Raji (cell line): ENCODE data around the gene MARK2.

Source experiments
- POLR2A ChIP-seq: IDR thresholded peaks from 2 replicates; pipeline ENCODE4 v1.6.1; 2011; ENCODE audit warnings: low read depth, low read length, control low read depth; ENCODE audit not compliant: insufficient read depth

Gene MARK2

DNA sequence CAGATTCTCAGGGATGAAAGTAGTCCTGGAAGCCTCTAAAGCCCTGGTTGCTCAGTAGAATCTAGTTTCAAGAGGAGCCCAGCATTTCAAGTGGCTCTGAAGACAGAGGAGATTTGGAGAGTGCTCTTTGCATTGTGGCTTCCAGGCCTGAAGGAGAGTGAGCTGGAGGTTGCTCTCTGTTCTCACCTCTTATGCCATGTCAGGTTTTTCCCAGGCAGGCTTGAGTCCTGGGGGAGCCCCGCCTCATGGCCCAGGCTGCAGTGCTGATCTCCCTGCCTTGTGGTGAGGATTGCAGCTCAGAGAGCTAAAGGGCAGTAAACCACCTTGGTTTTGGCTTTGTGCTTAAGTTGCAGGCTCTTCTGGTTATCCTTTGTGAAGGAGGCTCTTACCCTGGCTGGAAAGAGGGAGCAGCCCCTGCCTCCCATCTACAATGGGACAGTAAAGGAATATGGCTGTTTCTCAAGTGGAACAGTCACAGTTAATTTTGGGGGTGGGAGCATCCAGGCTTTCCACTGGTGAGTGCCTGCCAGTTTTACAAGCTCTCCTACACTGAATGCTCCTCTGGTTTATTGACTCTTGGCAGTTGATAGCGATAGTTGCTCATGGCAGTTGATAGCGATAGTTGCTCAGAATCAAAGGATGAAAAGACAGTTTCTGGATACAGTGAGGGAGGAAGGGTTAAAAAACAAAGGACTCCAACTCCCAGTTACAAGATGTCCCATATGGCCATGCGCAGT is 45.5 kb downstream of the MARK2 start:
- no peak for TF ChIP-seq POLR2A

DNA sequence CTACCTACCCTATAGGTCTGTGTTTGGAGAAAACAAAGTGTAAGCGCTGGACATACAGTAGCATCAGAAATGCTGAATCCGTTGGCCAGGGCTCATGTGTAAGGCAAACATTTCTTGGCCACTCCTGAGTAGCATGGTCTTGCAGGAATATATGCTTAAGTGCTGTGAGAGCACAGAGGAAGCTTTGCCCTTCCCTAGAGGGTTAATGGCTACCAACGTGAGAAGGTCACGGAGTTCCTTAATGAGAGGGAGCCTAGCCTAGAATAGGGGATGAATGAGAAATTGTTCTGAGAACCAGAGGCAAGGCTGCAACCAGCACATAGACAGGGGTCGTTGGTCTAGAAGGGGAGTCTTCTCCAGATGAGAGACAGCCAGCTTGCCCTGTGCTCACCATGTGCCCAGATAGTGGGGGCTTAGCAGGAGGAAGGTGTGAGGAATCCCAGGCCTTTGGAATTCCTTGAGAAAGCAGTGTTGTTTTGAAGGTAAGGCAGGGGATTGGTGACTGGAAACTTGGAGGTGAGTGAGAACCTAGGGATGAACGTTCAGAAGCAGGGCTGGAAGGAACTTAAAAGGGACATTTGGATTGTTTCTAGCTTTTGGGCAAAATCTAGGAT is 48.6 kb downstream of the MARK2 start:
- TF ChIP-seq POLR2A: no peak

DNA sequence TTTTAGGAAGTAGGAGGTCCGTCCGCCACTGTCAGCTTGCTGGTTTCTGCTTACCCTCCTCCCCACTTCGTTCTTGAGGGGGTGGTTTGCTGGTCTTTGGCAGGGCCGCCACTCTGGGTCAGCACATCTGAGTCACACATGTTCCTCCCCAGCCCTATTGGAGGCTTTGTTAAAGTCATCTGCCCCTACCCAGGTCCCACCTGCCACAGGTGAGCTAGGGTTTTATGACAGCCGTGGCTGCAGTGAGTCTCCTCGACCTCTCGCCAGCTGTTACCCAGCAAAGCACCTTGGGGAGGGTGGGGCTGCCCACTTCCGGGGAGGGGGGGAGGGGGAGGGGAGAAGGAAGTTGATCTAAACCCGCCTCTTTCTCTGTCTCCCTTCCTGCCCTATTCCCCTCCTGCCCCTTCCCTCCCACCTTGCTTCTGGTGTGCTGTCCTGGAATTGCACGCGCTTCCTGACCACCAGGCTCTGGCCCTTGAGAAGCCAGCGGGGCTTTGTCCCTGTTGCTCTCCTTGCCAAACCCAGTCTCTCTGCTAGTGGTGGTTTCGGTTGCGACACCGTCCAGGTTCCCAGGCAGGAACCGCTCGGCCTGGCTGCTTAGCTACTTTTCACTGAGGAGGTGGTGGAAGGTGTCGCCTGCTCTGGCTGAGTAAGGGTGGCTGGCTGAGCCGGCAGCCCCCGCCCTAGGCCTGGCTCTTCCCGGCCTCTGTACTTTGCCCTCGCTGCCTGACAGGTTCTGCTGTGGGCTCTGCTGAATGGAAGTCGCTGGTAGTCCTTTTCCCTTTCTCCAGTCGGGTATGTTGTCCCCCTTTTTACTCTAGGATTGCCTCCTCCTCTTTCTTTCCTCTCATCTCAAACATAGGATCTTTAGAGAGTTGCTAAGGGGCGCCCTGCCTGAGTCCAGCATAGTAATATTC is 49.5 kb downstream of the MARK2 start:
- TF ChIP-seq POLR2A: no peak

DNA sequence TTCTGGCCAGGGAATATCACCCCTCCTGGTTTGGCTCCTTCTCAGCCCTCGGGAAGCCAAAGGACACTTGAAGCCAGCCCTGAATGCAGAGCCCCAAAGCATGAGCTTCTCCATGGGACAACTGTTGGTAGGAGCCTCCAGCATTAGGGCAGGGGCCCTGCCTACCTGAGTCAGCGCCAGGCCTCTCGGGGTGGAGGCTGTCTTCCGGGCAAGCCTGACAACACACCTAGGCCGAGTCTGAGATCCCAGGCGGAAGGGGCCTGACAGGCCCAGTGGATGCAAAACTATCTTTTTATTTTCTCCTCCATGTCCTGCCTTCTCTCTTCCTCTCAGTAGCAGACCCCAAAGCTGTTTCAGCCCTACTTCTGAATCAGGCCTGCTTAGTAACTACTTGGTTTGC is 50.4 kb downstream of the MARK2 start:
- TF ChIP-seq POLR2A: no peak

DNA sequence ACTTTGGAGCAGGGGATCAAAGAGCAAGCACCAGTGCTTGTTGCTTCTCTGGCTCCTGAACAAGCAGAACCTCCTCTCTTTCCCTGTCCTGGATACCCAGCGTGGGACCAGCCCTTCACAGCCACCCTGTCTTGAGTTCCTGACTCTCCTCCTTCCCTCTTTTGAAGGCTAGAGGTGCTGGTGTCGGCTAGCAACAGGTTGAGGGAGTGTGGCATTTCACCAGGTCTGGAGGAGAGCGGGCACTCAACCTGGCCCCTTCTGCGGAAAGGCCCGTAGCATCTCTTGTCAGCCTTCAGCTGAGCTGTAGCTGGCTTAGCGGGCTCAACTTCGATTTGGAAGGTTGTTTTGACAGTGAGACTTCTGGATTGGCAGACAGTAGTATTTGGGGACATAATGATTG is 51.5 kb downstream of the MARK2 start:
- TF ChIP-seq POLR2A: no peak

DNA sequence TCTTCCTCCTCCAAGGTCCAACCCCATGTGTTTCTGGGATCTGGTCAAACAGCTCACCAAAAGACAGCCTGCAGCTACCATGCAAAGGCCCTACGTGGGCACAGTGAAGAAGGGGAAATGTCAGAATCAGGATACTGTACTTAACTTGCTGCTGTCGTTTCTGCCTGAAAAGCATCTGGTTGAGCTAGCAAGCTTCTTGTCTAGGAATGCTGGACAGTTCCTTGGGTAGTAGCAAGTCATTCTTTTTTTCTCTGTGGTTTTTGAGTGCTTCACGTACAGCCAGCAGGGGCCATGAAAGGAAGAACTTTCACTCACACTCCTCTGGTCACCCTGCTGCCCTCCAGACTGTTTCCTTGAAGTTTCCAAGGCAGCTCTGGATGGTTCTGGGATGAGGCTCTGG is 53.3 kb downstream of the MARK2 start:
- TF ChIP-seq POLR2A: no peak

DNA sequence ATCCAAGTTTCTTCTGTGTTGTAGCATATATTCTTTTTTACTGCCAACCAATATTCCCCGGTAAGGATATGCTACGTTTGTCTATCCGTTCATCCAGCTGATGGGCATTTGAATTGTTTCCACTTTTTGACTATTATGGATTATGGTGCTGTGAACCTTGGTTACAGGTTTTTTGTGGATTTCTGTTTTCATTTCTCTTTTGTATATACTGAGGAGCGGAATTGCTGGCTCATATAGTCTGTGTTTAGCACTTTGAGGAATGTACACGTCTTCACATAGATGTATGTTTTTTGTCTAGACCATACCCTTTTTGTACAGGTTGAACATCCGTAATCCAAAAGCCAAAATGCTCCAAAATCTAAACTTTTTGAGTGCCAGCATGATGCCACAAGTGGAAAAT is 54.4 kb downstream of the MARK2 start:
- no peak for TF ChIP-seq POLR2A

DNA sequence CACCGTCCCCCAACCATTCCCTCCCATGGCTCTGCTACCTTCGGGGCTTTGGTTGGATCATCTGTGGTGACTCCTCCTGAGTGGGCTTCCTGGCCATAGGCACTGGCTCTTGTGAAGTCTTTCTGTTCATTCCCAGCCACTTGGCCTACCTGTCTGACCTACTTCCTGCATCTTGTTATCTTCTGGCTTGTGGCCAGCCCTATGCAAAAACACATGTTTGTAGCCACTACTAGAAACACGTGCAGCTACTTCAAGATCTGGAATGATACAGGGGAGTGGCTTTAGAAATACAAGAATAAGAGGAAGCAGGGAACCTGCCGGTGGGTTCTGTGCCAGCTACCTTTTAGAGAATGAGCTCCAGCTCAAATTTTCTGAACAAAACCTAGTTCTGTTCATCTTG is 57.2 kb downstream of the MARK2 start:
- no peak for TF ChIP-seq POLR2A

DNA sequence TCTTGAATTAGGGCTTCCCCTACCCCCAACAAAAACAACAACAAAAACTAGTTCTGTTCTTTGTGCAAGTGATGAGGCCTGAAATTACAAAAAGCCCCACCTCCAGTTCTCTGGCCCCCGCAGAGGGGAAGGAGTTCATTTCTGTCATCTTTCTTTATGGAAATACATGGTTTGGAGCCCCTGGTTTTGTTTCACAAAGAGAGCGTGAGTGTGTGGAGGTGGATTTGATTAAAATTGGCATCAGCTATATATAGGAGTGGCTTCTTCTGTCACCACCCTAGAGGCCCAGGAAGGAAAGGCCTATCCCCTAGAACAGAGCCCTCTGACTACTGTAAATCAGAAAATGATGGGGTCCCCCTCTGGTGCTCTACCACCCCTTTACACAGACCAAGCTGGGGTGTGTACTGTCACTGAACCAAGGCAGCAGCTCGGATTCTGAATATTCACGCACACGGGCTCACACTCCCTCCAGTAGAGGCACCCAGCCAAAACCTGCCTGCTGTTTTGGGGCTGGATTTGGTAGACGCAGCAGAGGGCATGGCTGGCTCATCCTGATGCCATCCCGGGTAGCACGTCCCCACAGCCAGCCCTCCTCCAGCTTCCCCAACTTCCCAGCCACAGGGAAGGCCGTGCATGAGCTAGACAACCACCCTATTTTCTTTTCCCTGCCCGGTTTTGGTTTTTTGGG is 58.7 kb downstream of the MARK2 start:
- no peak for TF ChIP-seq POLR2A

DNA sequence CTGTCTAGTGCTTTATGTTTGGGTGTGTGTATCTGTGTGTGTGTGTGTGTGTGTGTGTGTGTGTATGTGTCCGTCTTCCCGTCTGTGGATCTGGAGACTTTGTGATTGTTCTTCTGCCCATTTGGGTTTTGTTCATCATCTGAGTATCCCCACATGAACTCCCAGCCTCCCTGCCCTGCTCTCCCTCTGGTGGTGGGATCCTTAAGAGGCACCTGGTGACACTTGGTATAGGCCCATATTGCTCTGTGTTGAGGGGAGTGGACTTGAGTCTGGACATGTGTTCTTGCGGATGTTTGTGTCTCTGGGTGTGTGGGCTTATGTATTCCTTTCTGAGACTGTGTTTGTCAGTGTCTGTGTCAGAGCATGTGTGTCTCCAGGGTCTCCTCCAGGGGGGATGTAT is 62.8 kb downstream of the MARK2 start:
- TF ChIP-seq POLR2A: no peak

DNA sequence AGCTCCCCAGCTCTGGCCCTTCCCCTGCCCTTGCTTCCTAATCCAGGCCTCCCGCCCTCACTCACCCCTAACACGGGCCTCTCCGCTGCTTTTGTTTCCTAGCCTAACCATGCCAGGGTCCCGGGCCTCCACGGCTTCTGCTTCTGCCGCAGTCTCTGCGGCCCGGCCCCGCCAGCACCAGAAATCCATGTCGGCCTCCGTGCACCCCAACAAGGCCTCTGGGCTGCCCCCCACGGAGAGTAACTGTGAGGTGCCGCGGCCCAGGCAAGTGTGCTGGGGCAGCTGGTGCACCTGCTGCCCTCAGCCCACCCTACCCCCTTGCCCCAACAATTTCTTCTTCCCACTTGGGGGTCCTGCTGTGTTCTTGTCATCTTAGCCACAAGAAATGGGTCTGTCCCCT is 65.0 kb downstream of the MARK2 start:
- TF ChIP-seq POLR2A: no peak

DNA sequence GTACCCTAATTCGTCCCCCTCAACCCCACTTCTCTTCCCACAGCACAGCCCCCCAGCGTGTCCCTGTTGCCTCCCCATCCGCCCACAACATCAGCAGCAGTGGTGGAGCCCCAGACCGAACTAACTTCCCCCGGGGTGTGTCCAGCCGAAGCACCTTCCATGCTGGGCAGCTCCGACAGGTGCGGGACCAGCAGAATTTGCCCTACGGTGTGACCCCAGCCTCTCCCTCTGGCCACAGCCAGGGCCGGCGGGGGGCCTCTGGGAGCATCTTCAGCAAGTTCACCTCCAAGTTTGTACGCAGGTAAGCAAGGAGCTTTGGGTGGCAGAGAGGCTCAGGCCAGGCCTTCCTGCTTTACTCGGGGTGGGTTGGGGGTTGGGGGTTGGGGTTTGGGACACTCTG is 65.8 kb downstream of the MARK2 start:
- TF ChIP-seq POLR2A: no peak

DNA sequence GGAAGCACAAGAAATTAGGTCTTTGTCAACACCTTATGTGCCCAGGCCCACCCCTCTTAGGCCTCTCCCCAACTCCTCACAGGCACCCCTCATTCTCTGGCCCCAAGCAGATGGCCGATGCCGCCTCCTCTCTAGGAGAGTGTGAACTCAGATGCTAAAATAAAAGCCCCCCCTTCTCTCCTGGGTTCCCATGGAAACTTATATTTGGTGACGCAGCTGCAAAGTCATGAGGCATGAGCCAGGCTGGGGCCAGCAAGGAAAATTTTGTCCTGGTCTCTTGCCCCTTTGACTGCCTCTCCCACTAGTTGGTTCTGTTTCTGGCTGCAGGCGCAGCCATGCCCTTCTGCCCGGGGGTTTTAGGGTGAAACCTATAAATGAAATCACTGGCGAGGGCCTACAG is 66.3 kb downstream of the MARK2 start:
- no peak for TF ChIP-seq POLR2A

DNA sequence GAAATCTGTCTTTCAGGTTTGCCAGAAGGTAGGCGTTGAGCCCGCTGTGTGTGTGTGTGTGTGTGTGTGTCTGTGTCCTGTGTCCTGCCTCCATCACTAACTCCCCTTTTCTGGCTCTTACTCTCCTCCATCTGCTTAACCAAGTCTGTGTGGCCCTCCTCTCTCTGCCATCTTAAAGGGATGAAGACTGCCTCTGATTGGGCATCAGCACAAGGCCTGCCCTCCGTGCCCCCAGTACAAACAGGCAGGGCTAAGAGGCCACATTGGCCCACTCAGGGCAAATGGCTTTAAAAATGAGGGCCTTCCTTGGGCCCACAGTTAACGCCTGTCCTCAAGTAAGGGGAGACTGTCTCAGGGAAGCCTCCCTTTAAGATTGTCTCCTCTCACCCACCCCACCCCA is 67.2 kb downstream of the MARK2 start:
- no peak for TF ChIP-seq POLR2A

DNA sequence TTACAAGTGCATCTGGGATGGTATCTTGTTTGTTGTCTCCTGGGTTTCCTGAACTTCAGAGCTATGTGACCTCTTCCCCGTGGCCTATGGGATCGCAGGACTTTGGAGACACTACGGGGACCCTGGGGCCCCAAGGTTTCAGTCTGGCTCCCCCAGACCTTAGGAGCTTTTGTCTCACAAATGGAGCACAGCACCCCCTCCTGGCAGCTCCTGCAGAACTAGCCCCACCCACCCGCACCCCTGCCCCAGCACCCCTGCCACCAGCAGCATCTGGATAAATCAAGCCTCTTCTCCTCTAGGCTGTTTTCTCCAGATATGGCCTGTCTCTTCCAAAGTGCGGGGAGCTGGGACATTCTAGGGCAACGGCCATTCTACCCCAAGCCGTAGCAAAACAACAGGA is 67.7 kb downstream of the MARK2 start:
- no peak for TF ChIP-seq POLR2A

DNA sequence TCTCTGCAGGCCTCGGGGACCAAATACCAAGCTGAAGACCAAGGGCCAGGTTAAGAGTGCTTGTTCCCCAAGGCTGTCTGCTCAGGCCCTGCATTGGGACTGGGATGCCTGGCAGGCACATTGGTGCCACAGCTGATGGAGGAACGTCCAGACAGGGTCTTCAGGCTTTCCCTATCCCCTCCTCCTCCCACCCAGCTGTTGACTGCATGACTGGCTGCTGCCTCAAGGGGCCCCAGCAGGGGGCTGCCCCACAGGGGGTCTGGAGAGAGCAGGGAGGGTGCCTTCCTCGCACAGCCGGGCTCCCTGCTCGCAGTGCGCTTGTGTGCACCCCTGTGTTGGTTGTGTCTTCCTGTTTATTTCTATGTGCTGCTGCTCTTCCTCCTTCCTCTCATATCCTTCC is 68.2 kb downstream of the MARK2 start:
- TF ChIP-seq POLR2A: no peak
